ENCODE data around the gene SH3BGR. TPM values are rescaled to one million over a fixed set of nuclear protein-coding genes. Genes with fewer than 3 reads are reported as not detected.

The SH3BGR gene
- total and polyA plus RNA-seq, 10 of the 15 experiments (the other 5 are each of a cell fraction or from before 2014, with no cell fraction given) = 0.45 to 3.5 (median 1.7) TPM

DNA sequence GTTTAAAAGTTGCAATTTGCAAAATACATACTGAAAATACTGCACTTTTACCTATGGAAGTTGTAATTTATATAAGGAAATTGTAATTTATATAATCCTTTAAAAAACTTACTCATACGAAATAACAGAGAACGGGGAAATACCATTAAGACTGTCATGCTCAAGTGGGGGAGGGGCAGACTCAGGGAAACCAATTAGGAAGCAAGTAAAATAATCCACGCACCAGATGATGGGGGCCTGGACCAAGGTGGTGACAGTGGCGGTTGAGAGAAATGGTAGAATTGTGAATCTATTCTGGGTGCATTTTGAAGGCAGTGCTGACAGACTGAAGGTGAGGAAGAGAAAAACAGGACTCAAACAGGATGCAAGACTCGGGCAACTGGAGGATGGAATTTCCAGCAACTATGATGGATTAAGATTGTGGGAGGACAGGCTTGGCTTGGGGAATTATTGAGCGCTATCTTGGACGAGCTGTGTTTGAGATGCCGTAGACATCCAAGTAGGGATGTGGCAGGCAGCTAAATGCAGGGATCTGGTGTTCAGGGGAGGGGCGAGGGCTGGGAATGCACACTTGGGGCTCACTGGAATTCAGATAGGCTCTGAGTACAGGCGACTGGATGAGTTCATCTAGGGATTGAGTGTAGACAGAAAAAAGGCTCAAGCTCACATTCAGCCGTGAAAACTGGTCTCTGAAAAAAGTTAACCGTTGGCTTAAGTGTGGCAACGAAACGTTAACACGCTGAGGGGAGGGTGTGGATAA lies 7.2 kb upstream of the SH3BGR start:
- intact Hi-C loops (cut with micrococcal nuclease; ENCODE audit: unreplicated experiment) = loop anchor here (10.0 kb wide), 2 partner anchors 130 to 260 kb away; partner anchors contain the start of genes BRWD1 and PSMG1
- Histone ChIP-seq H2AFZ (ENCODE audit: control insufficient read depth, low read depth, low read length) (peak overlapping the region; percentile 94), H3K36me3 (ENCODE audit: control insufficient read depth in 2 of 2, insufficient read depth in 2 of 2, low read length in 1 of 2) (no peaks in the 10 kb centered on the region), H3K4me2 (ENCODE audit: control insufficient read depth, insufficient read depth) (peak overlapping the region; percentile 69), H3K4me1 (ENCODE audit: control insufficient read depth, insufficient read depth, low read length) (peaks cover 4% of the 10 kb centered on the region), H3K27me3 (replicated peaks in 1 of 2; ENCODE audit: control insufficient read depth in 2 of 2, insufficient read depth in 2 of 2, low read length in 1 of 2) (no peaks in the 10 kb centered on the region; a peak in 1 of 4 replicates), H4K20me1 (ENCODE audit: control insufficient read depth, insufficient read depth) (no peaks in the 10 kb centered on the region), H3K27ac (ENCODE audit: control insufficient read depth, insufficient read depth) (no peak overlapping the region), H3K9me3 (replicated peaks; ENCODE audit: control insufficient read depth, insufficient read depth, low read length) (no peaks in the 10 kb centered on the region), H3K79me2 (ENCODE audit: control insufficient read depth, insufficient read depth, low read length) (no peaks in the 10 kb centered on the region; the same call in 1 of the 2 replicates), H3K9ac (ENCODE audit: control insufficient read depth, insufficient read depth, low read length) (peak overlapping the region; percentile 57), H3K4me3 (peak overlapping the region; percentile 89)
- SMC1A ChIA-PET (ENCODE audit: uncharacterized antibody, unreplicated experiment) = interaction anchor here (0.7 to 1.6 kb wide), 3 partner anchors 34 to 264 kb away, joined by 3 read pairs; no protein-coding TSS in a partner anchor
- no TSS peak for BruUV-seq (replicated peaks)
- POLR2A ChIA-PET = no interaction called here
- ATAC-seq (no peak), DNase-seq (ENCODE audit: low read depth, low spot score) (no peak), FAIRE-seq (no peak)
- 27% methylated on average over 14 of the region's 15 CpGs for WGBS (ENCODE audit: insufficient coverage, insufficient replicate concordance, low lambda C conversion rate, missing lambda C conversion rate)
- in situ Hi-C loops (cut with MboI) = no loop called here
- RAD21 ChIA-PET (ENCODE audit: unreplicated experiment) = interaction anchor here (1.3 to 1.4 kb wide), 2 partner anchors 57 to 59 kb away, joined by 3 to 5 read pairs; no protein-coding TSS in a partner anchor
- CTCF ChIA-PET = interaction anchor here (1.1 kb wide), 1 partner anchor 93 kb away, joined by 3 read pairs; no protein-coding TSS in a partner anchor
- TF ChIP-seq CUX1 (IDR thresholded peaks at IDR 0.05; ENCODE audit: insufficient replicate concordance, low read depth, low read length) (no peak), ZNF687 (IDR thresholded peaks at IDR 0.05) (no peak), PML (IDR thresholded peaks at IDR 0.05; ENCODE audit: low read length) (no peak), ESRRA (IDR thresholded peaks at IDR 0.05; ENCODE audit: low read length) (no peak), NFYA (IDR thresholded peaks at IDR 0.05; ENCODE audit: borderline replicate concordance, low read depth, low read length) (no peak), SMAD5 (IDR thresholded peaks at IDR 0.05; ENCODE audit: low read depth) (no peak), POLR2AphosphoS5 (IDR thresholded peaks at IDR 0.05; ENCODE audit: low read length) (no peak), HSF1 (IDR thresholded peaks at IDR 0.05; ENCODE audit: low read depth, low read length) (no peak), PBX3 (IDR thresholded peaks at IDR 0.05; ENCODE audit: insufficient replicate concordance, low read depth, low read length) (no peak), POLR2AphosphoS2 (IDR thresholded peaks at IDR 0.05; ENCODE audit: low read depth, low read length) (no peak)
